Measurements from ENCODE around the gene GNG12. TPM values are rescaled to one million over a fixed set of nuclear protein-coding genes. Genes with fewer than 3 reads are reported as not detected.

Gene GNG12
- total RNA-seq, 5 donors from 2014 or later (not counting 1 experiment from before 2014, with no cell fraction given) = 0.26 to 0.44 (median 0.35) TPM; not detected in 2

GRCh38 chr1:67747671-67748546 lies 85.4 kb downstream of the GNG12 start:
- peaks cover 6 to 15% of the 10 kb centered on the region in 2 donors for H3K27me3 Mint-ChIP-seq
- no peaks in the 10 kb centered on the region for H3K9me3 Mint-ChIP-seq
- CTCF ChIA-PET = interaction anchor here in 1 of 2 donors (0.5 kb wide), 1 partner anchor 18 kb away, joined by 6 read pairs; no protein-coding TSS in a partner anchor
- no peak for DNase-seq
- H3K4me3 Mint-ChIP-seq = no peak overlapping the region
- Histone ChIP-seq H3K4me3 (ENCODE audit: control insufficient read depth in 1 of 2, extremely low read depth in 1 of 2, low read length in 1 of 2) (no peak overlapping the region), H3K36me3 (ENCODE audit: control insufficient read depth in 2 of 2, extremely low read depth in 1 of 2, insufficient read depth in 1 of 2, low read length in 1 of 2) (no peaks in the 10 kb centered on the region), H3K4me1 (ENCODE audit: control insufficient read depth in 1 of 2, extremely low read depth in 1 of 2, insufficient read depth in 2 of 2, low read length in 2 of 2) (no peaks in the 10 kb centered on the region), H3K9me3 (no peaks in the 10 kb centered on the region), H3K27me3 (replicated peaks in 1 of 2; ENCODE audit: control insufficient read depth in 2 of 2, extremely low read depth in 1 of 2, insufficient read depth in 2 of 2, low read length in 1 of 2) (no peaks in the 10 kb centered on the region), H3K27ac (ENCODE audit: low read length) (no peak overlapping the region)
- WGBS (ENCODE audit: insufficient coverage) = 67% methylated on average over 1 of the region's 4 CpGs
- no peak overlapping the region for H3K27ac Mint-ChIP-seq
- no peak for ATAC-seq (replicated peaks in 1 of 4)
- POLR2A ChIA-PET = no interaction called here
- H3K4me1 Mint-ChIP-seq = peaks cover 0 to 7% (median 0%) of the 10 kb centered on the region in 3 donors
- H3K36me3 Mint-ChIP-seq = no peaks in the 10 kb centered on the region

DNA sequence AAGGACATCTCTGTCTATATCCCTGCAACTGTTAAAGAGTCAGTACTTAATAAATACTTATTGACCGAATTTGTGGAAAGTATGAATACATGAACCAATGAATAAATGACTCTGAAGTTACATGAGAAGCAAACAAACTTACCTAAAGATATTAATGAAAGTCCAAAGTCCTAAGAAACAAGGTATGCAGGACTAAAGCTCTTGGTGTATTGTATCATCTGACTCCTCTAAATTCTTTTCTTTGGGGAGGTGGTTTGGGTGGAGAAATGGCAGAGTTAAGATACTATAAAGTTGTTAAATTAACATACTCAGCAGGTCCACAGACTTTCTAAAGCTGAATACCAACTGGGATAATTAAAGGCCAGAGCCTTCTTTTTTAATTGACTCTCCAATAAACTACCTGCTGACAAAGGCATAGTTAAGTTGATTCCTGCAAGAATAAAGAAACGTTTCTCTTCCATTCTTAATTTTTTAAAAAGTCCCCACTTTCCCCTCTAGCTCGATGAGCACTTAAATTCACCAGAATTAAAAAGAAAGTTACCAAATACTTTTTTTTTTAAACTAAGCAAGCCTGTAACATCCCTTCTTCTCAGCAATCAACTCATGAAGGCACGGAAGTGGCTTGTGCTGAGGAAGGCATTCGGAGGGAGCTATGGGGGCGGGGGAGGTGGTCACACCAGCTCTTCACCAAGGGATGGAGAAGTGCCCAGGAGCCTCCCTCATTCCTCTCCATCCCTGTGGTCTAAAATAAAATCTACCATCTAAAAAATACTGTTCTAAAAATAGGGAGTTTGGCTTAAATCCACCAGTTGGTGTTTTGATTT lies 87.2 kb downstream of the GNG12 start:
- CTCF ChIA-PET = interaction anchor here in 1 of 2 donors (0.7 kb wide), 1 partner anchor 72 kb away, joined by 4 read pairs; no protein-coding TSS in a partner anchor
- POLR2A ChIA-PET = no interaction called here
- DNase-seq (no peak), ATAC-seq (replicated peaks in 1 of 4) (no peak)
- no peaks in the 10 kb centered on the region for H3K27me3 ChIP-seq (replicated peaks in 1 of 2; ENCODE audit: control insufficient read depth in 2 of 2, extremely low read depth in 1 of 2, insufficient read depth in 2 of 2, low read length in 1 of 2)
- Mint-ChIP-seq H3K27me3 (peaks cover 6 to 15% of the 10 kb centered on the region in 2 donors), H3K27ac (no peak overlapping the region), H3K4me1 (peaks cover 0 to 7% (median 0%) of the 10 kb centered on the region in 3 donors), H3K9me3 (no peaks in the 10 kb centered on the region), H3K36me3 (no peaks in the 10 kb centered on the region), H3K4me3 (no peak overlapping the region)
- H3K4me3 ChIP-seq (ENCODE audit: control insufficient read depth in 1 of 2, extremely low read depth in 1 of 2, low read length in 1 of 2) = no peak overlapping the region
- no peak overlapping the region for H3K27ac ChIP-seq (ENCODE audit: low read length)
- 20% methylated on average over 1 of the region's 6 CpGs for WGBS (ENCODE audit: insufficient coverage)
- H3K9me3 ChIP-seq = no peaks in the 10 kb centered on the region
- no peaks in the 10 kb centered on the region for H3K36me3 ChIP-seq (ENCODE audit: control insufficient read depth in 2 of 2, extremely low read depth in 1 of 2, insufficient read depth in 1 of 2, low read length in 1 of 2)
- H3K4me1 ChIP-seq (ENCODE audit: control insufficient read depth in 1 of 2, extremely low read depth in 1 of 2, insufficient read depth in 2 of 2, low read length in 2 of 2) = no peaks in the 10 kb centered on the region

DNA sequence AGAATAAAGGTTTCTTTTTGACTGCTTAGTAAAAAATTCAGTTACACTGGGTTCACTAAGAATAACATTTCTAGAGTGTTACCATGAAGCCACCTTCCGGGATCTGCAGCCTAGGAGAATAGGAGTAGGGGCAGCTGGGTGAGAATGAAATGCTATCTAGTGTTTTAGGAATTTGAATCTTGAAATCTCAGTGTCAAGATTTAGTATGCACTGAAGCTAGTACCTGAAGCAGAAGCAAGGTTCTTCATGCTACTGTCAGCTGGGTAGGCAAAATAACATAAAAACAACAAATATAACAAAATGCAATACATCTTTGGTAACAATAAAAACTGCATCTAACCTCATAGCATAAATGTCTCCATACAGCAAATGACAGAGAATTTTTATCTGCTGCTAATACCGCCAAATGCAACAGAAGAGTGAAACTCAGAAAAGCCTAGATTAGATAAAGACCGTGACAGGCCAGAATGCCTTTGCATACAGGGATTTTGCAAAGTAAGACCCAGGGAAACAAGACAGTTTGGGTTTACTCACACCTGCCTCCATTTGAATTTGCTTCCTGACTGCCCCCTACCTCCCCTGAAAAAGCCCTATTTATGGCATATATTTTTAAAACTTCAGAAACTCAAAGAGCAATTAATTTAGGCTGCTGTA lies 90.1 kb downstream of the GNG12 start:
- Mint-ChIP-seq H3K27me3 (peaks cover 6 to 14% of the 10 kb centered on the region in 2 donors), H3K27ac (no peak overlapping the region), H3K4me3 (no peak overlapping the region), H3K36me3 (no peaks in the 10 kb centered on the region), H3K9me3 (no peaks in the 10 kb centered on the region), H3K4me1 (peaks cover 0 to 6% (median 0%) of the 10 kb centered on the region in 3 donors)
- H3K27me3 ChIP-seq (replicated peaks in 1 of 2; ENCODE audit: control insufficient read depth in 2 of 2, extremely low read depth in 1 of 2, insufficient read depth in 2 of 2, low read length in 1 of 2) = no peaks in the 10 kb centered on the region
- no peak overlapping the region for H3K27ac ChIP-seq (ENCODE audit: low read length)
- ATAC-seq (replicated peaks in 1 of 4) (no peak), DNase-seq (no peak)
- no peaks in the 10 kb centered on the region for H3K36me3 ChIP-seq (ENCODE audit: control insufficient read depth in 2 of 2, extremely low read depth in 1 of 2, insufficient read depth in 1 of 2, low read length in 1 of 2)
- 83% methylated on average over 1 of the region's 3 CpGs for WGBS (ENCODE audit: insufficient coverage)
- H3K4me1 ChIP-seq (ENCODE audit: control insufficient read depth in 1 of 2, extremely low read depth in 1 of 2, insufficient read depth in 2 of 2, low read length in 2 of 2) = no peaks in the 10 kb centered on the region
- no peaks in the 10 kb centered on the region for H3K9me3 ChIP-seq
- POLR2A ChIA-PET = no interaction called here
- CTCF ChIA-PET = interaction anchor here in 1 of 2 donors (0.7 to 1.0 kb wide), 3 partner anchors 15 to 182 kb away, joined by 3 read pairs; no protein-coding TSS in a partner anchor
- no peak overlapping the region for H3K4me3 ChIP-seq (ENCODE audit: control insufficient read depth in 1 of 2, extremely low read depth in 1 of 2, low read length in 1 of 2)

GRCh38 chr1:67741736-67742135 lies 91.5 kb downstream of the GNG12 start:
- ChIA-PET POLR2A (no interaction called here), CTCF (interaction anchor here in 1 of 2 donors (1.5 kb wide), 1 partner anchor 19 kb away, joined by 8 read pairs; no protein-coding TSS in a partner anchor)

GRCh38 chr1:67741121-67741520 lies 92.1 kb downstream of the GNG12 start:
- no peaks in the 10 kb centered on the region for H3K9me3 ChIP-seq
- H3K27ac ChIP-seq (ENCODE audit: low read length) = no peak overlapping the region
- no peak overlapping the region for H3K4me3 Mint-ChIP-seq
- ChIA-PET CTCF (interaction anchor here in 1 of 2 donors (1.5 kb wide), 1 partner anchor 19 kb away, joined by 8 read pairs; no protein-coding TSS in a partner anchor), POLR2A (no interaction called here)
- no peaks in the 10 kb centered on the region for H3K36me3 ChIP-seq (ENCODE audit: control insufficient read depth in 2 of 2, extremely low read depth in 1 of 2, insufficient read depth in 1 of 2, low read length in 1 of 2)
- 87% methylated on average over 2 of the region's 3 CpGs for WGBS (ENCODE audit: insufficient coverage)
- DNase-seq (no peak), ATAC-seq (replicated peaks in 1 of 4) (no peak)
- H3K4me1 Mint-ChIP-seq = peaks cover 6 to 8% (median 7%) of the 10 kb centered on the region in 3 donors
- no peak overlapping the region for H3K27ac Mint-ChIP-seq
- H3K36me3 Mint-ChIP-seq = no peaks in the 10 kb centered on the region
- H3K4me3 ChIP-seq (ENCODE audit: control insufficient read depth in 1 of 2, extremely low read depth in 1 of 2, low read length in 1 of 2) = no peak overlapping the region
- H3K4me1 ChIP-seq (ENCODE audit: control insufficient read depth in 1 of 2, extremely low read depth in 1 of 2, insufficient read depth in 2 of 2, low read length in 2 of 2) = peaks cover 8% of the 10 kb centered on the region in 2 experiments
- no peaks in the 10 kb centered on the region for H3K27me3 ChIP-seq (replicated peaks in 1 of 2; ENCODE audit: control insufficient read depth in 2 of 2, extremely low read depth in 1 of 2, insufficient read depth in 2 of 2, low read length in 1 of 2)
- H3K27me3 Mint-ChIP-seq = peaks cover 0 to 4% of the 10 kb centered on the region in 2 donors
- H3K9me3 Mint-ChIP-seq = no peaks in the 10 kb centered on the region

More at GRCh38 chr1:67741736-67742135, 91.5 kb downstream of the GNG12 start:
- Histone ChIP-seq H3K36me3 (ENCODE audit: control insufficient read depth in 2 of 2, extremely low read depth in 1 of 2, insufficient read depth in 1 of 2, low read length in 1 of 2) (no peaks in the 10 kb centered on the region), H3K27me3 (replicated peaks in 1 of 2; ENCODE audit: control insufficient read depth in 2 of 2, extremely low read depth in 1 of 2, insufficient read depth in 2 of 2, low read length in 1 of 2) (no peaks in the 10 kb centered on the region), H3K27ac (ENCODE audit: low read length) (no peak overlapping the region), H3K9me3 (no peaks in the 10 kb centered on the region), H3K4me3 (ENCODE audit: control insufficient read depth in 1 of 2, extremely low read depth in 1 of 2, low read length in 1 of 2) (no peak overlapping the region), H3K4me1 (ENCODE audit: control insufficient read depth in 1 of 2, extremely low read depth in 1 of 2, insufficient read depth in 2 of 2, low read length in 2 of 2) (peaks cover 2% of the 10 kb centered on the region in 2 experiments)
- DNase-seq = no peak
- no peak overlapping the region for H3K27ac Mint-ChIP-seq
- peaks cover under 1 to 2% (median under 1%) of the 10 kb centered on the region in 3 donors for H3K4me1 Mint-ChIP-seq
- ATAC-seq (replicated peaks in 1 of 4) = no peak
- no peaks in the 10 kb centered on the region for H3K9me3 Mint-ChIP-seq
- H3K27me3 Mint-ChIP-seq = peaks cover 0 to 8% of the 10 kb centered on the region in 2 donors
- H3K4me3 Mint-ChIP-seq = no peak overlapping the region
- 50% methylated on average over 1 of the region's 1 CpG for WGBS (ENCODE audit: insufficient coverage)
- H3K36me3 Mint-ChIP-seq = no peaks in the 10 kb centered on the region

DNA sequence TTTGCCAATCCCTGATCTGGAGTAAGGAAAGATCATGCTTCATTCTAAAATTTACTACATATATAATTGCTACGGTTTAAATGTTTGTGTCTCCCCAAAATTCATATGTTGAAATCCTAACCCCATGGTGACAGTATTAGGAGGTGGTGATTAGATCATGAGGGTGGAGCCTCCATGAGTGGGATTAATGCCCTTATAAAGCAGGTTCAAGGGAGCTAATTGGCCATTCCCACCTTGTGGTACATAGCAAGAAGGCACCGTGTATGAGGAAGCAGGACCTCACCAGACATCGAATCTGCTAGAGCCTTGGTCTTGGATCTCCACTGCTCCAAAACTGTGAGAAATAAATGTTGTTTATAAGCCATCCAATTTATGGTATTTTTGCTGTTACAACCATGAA lies 92.7 kb downstream of the GNG12 start:
- Mint-ChIP-seq H3K27ac (no peak overlapping the region), H3K4me3 (no peak overlapping the region), H3K9me3 (no peaks in the 10 kb centered on the region), H3K4me1 (peaks cover 12 to 14% (median 13%) of the 10 kb centered on the region in 3 donors), H3K36me3 (no peaks in the 10 kb centered on the region), H3K27me3 (peaks cover 0 to 4% of the 10 kb centered on the region in 2 donors)
- POLR2A ChIA-PET = no interaction called here
- Histone ChIP-seq H3K27me3 (replicated peaks in 1 of 2; ENCODE audit: control insufficient read depth in 2 of 2, extremely low read depth in 1 of 2, insufficient read depth in 2 of 2, low read length in 1 of 2) (no peaks in the 10 kb centered on the region), H3K27ac (ENCODE audit: low read length) (no peak overlapping the region), H3K36me3 (ENCODE audit: control insufficient read depth in 2 of 2, extremely low read depth in 1 of 2, insufficient read depth in 1 of 2, low read length in 1 of 2) (no peaks in the 10 kb centered on the region), H3K4me1 (ENCODE audit: control insufficient read depth in 1 of 2, extremely low read depth in 1 of 2, insufficient read depth in 2 of 2, low read length in 2 of 2) (peaks cover 8 to 12% of the 10 kb centered on the region in 2 experiments), H3K4me3 (ENCODE audit: control insufficient read depth in 1 of 2, extremely low read depth in 1 of 2, low read length in 1 of 2) (no peak overlapping the region), H3K9me3 (no peaks in the 10 kb centered on the region)
- no peak for DNase-seq
- no peak for ATAC-seq (replicated peaks in 1 of 4)
- CTCF ChIA-PET = interaction anchor here in 1 of 2 donors (1.5 kb wide), 1 partner anchor 20 kb away, joined by 8 read pairs; no protein-coding TSS in a partner anchor
- WGBS (ENCODE audit: insufficient coverage) = 100% methylated on average over 1 of the region's 3 CpGs
